ENCODE results near the gene HMMR. TPM values are rescaled to one million over a fixed set of nuclear protein-coding genes. Genes with fewer than 3 reads are reported as not detected.

The HMMR gene
- total and polyA plus RNA-seq, 2 of the 4 experiments (the other 2 are of a cell fraction), result 13.0 to 24.6 TPM

DNA sequence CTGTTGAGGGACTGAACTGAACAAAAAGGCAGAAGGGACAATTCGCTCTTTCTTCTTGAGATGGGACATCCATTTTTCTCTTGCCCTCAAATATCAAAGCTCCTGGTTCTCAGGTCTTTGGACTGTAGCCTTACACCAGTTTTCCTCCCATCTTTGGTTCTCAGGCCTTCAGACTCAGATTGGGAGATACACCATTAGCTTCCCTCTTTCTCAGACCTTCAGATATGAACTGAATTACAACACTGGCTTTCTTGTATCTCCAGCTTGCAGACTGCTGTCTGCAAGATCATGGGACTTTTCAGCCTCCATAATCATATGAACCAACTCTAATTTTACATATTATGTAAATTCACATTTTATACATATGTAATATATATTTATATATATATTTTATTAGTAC is 35.6 kb upstream of the HMMR start:
- no peaks in the 10 kb centered on the region for H3K27me3 ChIP-seq (ENCODE audit: control insufficient read depth, insufficient read depth, low read length)
- H3K36me3 ChIP-seq (ENCODE audit: control insufficient read depth, insufficient read depth, low read length), result no peaks in the 10 kb centered on the region
- no peak overlapping the region for H3K14ac ChIP-seq (replicated peaks; ENCODE audit: low read depth, low read length)
- no peak overlapping the region for H3K4me3 ChIP-seq (ENCODE audit: insufficient read depth, low read depth, low read length)
- intact Hi-C loops (cut with micrococcal nuclease), result no loop called here
- BruUV-seq (replicated peaks), result no TSS peak
- no peaks in the 10 kb centered on the region for H3K9me3 ChIP-seq (ENCODE audit: control insufficient read depth, insufficient read depth, low read length)
- no peak overlapping the region for H2BK5ac ChIP-seq (ENCODE audit: low read depth, low read length, poor library complexity, severe bottlenecking)
- in situ Hi-C loops (cut with MboI; ENCODE audit: low sequenced_read_pairs), result no loop called here
- H3K4me1 ChIP-seq (ENCODE audit: control insufficient read depth, insufficient read depth, low read length), result no peaks in the 10 kb centered on the region
- no peak for ATAC-seq (ENCODE audit: low read depth)
- H4K20me1 ChIP-seq (ENCODE audit: insufficient read depth, low read length), result no peaks in the 10 kb centered on the region
- ChIA-PET POLR2A (ENCODE audit: unreplicated experiment) (no interaction called here), CTCF (interaction anchor here (1.3 kb wide), 1 partner anchor 11 kb away, joined by 4 read pairs; no protein-coding TSS in a partner anchor)
- no peak overlapping the region for H3K18ac ChIP-seq (ENCODE audit: low read depth, low read length)
- no peak overlapping the region for H2AK5ac ChIP-seq (ENCODE audit: low read depth, low read length)
- no peak overlapping the region for H2AFZ ChIP-seq (replicated peaks; ENCODE audit: low read length, poor library complexity)
- no peak overlapping the region for H4K5ac ChIP-seq (ENCODE audit: low read depth, low read length)
- no peak overlapping the region for H3K23ac ChIP-seq (ENCODE audit: low read depth, low read length)
- H3K79me1 ChIP-seq (ENCODE audit: low read depth in 1 of 2, low read length in 2 of 2), result no peaks in the 10 kb centered on the region
- H2BK120ac ChIP-seq (ENCODE audit: low read depth, low read length), result no peak overlapping the region
- dilution Hi-C loops (cut with HindIII; ENCODE audit: low sequenced_read_pairs, unreplicated experiment), result no loop called here
- TF ChIP-seq CEBPB (IDR thresholded peaks at IDR 0.05; ENCODE audit: low read depth, low read length) (no peak), RCOR1 (IDR thresholded peaks at IDR 0.05; ENCODE audit: insufficient replicate concordance, low read length) (no peak), RFX5 (IDR thresholded peaks at IDR 0.05; ENCODE audit: low read depth, low read length) (no peak), MAFK (IDR thresholded peaks at IDR 0.05; ENCODE audit: low read depth, low read length) (no peak), CHD1 (IDR thresholded peaks at IDR 0.05; ENCODE audit: low read depth, low read length) (no peak), MAZ (IDR thresholded peaks at IDR 0.05; ENCODE audit: borderline replicate concordance, low read depth, low read length) (no peak), FOS (IDR thresholded peaks at IDR 0.05; ENCODE audit: low read depth, low read length) (no peak), NFE2L2 (IDR thresholded peaks at IDR 0.05; ENCODE audit: low read depth, low read length) (no peak)
- TF ChIP-seq, protein P1, sequence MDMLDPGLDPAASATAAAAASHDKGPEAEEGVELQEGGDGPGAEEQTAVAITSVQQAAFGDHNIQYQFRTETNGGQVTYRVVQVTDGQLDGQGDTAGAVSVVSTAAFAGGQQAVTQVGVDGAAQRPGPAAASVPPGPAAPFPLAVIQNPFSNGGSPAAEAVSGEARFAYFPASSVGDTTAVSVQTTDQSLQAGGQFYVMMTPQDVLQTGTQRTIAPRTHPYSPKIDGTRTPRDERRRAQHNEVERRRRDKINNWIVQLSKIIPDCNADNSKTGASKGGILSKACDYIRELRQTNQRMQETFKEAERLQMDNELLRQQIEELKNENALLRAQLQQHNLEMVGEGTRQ (IDR thresholded peaks at IDR 0.05; ENCODE audit: low read depth, low read length), result no peak
- TF ChIP-seq, protein P2, sequence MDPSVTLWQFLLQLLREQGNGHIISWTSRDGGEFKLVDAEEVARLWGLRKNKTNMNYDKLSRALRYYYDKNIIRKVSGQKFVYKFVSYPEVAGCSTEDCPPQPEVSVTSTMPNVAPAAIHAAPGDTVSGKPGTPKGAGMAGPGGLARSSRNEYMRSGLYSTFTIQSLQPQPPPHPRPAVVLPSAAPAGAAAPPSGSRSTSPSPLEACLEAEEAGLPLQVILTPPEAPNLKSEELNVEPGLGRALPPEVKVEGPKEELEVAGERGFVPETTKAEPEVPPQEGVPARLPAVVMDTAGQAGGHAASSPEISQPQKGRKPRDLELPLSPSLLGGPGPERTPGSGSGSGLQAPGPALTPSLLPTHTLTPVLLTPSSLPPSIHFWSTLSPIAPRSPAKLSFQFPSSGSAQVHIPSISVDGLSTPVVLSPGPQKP (IDR thresholded peaks at IDR 0.05; ENCODE audit: borderline replicate concordance, low read depth, low read length), result no peak
- TF ChIP-seq, protein P3, sequence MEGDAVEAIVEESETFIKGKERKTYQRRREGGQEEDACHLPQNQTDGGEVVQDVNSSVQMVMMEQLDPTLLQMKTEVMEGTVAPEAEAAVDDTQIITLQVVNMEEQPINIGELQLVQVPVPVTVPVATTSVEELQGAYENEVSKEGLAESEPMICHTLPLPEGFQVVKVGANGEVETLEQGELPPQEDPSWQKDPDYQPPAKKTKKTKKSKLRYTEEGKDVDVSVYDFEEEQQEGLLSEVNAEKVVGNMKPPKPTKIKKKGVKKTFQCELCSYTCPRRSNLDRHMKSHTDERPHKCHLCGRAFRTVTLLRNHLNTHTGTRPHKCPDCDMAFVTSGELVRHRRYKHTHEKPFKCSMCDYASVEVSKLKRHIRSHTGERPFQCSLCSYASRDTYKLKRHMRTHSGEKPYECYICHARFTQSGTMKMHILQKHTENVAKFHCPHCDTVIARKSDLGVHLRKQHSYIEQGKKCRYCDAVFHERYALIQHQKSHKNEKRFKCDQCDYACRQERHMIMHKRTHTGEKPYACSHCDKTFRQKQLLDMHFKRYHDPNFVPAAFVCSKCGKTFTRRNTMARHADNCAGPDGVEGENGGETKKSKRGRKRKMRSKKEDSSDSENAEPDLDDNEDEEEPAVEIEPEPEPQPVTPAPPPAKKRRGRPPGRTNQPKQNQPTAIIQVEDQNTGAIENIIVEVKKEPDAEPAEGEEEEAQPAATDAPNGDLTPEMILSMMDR (conservative IDR thresholded peaks at IDR 0.05; ENCODE audit: low read depth, low read length), result no peak
- no peak overlapping the region for H3K4me2 ChIP-seq (ENCODE audit: low read depth, low read length)
- no CpG with 5 or more reads among the region's 1 CpG for WGBS, 2 experiments (ENCODE audit: extremely low coverage in 2 of 2, insufficient read length in 1 of 2)
- H3K4ac ChIP-seq (ENCODE audit: low read depth, low read length), result no peak overlapping the region
- H4K8ac ChIP-seq (ENCODE audit: low read depth in 2 of 2, low read length in 2 of 2), result no peak overlapping the region
- H2AK9ac ChIP-seq (replicated peaks; ENCODE audit: low read depth, low read length, poor library complexity), result no peak overlapping the region
- no peak overlapping the region for H3K27ac ChIP-seq (ENCODE audit: insufficient read depth, low read length)
- no peak overlapping the region for H4K91ac ChIP-seq (ENCODE audit: insufficient read depth, low read depth, low read length)
- no peak overlapping the region for H2BK15ac ChIP-seq (ENCODE audit: low read depth, low read length)
- no peak overlapping the region for H3K9ac ChIP-seq (ENCODE audit: low read depth, low read length)
- H3K56ac ChIP-seq (ENCODE audit: extremely low read depth, insufficient read depth, low read length), result no peak overlapping the region
- no peak for DNase-seq
- H3K9me1 ChIP-seq (ENCODE audit: insufficient read depth, low read length), result no peaks in the 10 kb centered on the region
- no peak overlapping the region for H2BK20ac ChIP-seq (ENCODE audit: low read depth, low read length)

All from IMR-90 (cell line).